ENCODE measurements around the gene PLEKHM3. TPM values are rescaled to one million over a fixed set of nuclear protein-coding genes. Genes with fewer than 3 reads are reported as not detected.

The PLEKHM3 gene
- total RNA-seq, 1 donor from 2014 or later = 6.8 TPM

- no peak overlapping the region for H3K4me3 Mint-ChIP-seq
- TF ChIP-seq, protein P1, sequence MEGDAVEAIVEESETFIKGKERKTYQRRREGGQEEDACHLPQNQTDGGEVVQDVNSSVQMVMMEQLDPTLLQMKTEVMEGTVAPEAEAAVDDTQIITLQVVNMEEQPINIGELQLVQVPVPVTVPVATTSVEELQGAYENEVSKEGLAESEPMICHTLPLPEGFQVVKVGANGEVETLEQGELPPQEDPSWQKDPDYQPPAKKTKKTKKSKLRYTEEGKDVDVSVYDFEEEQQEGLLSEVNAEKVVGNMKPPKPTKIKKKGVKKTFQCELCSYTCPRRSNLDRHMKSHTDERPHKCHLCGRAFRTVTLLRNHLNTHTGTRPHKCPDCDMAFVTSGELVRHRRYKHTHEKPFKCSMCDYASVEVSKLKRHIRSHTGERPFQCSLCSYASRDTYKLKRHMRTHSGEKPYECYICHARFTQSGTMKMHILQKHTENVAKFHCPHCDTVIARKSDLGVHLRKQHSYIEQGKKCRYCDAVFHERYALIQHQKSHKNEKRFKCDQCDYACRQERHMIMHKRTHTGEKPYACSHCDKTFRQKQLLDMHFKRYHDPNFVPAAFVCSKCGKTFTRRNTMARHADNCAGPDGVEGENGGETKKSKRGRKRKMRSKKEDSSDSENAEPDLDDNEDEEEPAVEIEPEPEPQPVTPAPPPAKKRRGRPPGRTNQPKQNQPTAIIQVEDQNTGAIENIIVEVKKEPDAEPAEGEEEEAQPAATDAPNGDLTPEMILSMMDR (conservative IDR thresholded peaks at IDR 0.05) = no peak
- H3K27ac Mint-ChIP-seq (ENCODE audit: unreplicated experiment) = no peak overlapping the region
- no peaks in the 10 kb centered on the region for H3K4me1 Mint-ChIP-seq
- no peaks in the 10 kb centered on the region for H3K9me3 Mint-ChIP-seq
- H3K36me3 Mint-ChIP-seq (ENCODE audit: low read depth) = no peaks in the 10 kb centered on the region
- H3K27me3 Mint-ChIP-seq (ENCODE audit: low read depth) = no peaks in the 10 kb centered on the region
- DNase-seq (ENCODE audit: low read depth, low spot score) = no peak
These were observed 149.7 kb downstream of the PLEKHM3 start for GRCh38 chr2:207875473-207876212.

GRCh38 chr2:207873794-207874193 is 151.5 kb downstream of the PLEKHM3 start:
- no peak for DNase-seq (ENCODE audit: low read depth, low spot score)
- TF ChIP-seq, protein P1 (conservative IDR thresholded peaks at IDR 0.05) = no peak
- Mint-ChIP-seq H3K4me3 (no peak overlapping the region), H3K9me3 (no peaks in the 10 kb centered on the region), H3K36me3 (ENCODE audit: low read depth) (no peaks in the 10 kb centered on the region), H3K4me1 (no peaks in the 10 kb centered on the region), H3K27me3 (ENCODE audit: low read depth) (no peaks in the 10 kb centered on the region), H3K27ac (ENCODE audit: unreplicated experiment) (no peak overlapping the region)

DNA sequence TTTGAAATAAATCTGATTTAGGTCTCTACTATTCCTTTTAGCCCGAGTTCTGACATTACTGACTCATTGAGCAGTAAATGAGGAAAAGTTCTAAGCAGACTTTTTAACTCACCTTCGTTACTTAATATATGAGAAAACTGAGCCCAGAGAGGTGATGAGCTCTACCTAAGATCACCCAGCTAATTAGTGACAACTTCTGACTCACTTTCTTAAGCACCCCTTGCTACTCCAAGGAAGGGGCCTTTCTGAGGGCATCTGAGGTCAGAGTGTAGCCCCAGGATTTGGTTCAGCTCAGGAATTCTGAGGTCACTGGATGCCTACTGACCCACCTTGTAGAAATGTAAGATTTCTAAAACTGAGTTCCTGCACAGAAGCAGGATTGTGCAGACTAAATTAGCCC is 153.4 kb downstream of the PLEKHM3 start:
- no peak for DNase-seq (ENCODE audit: low read depth, low spot score)
- Mint-ChIP-seq H3K27me3 (ENCODE audit: low read depth) (no peaks in the 10 kb centered on the region), H3K27ac (ENCODE audit: unreplicated experiment) (no peak overlapping the region), H3K4me3 (no peak overlapping the region), H3K36me3 (ENCODE audit: low read depth) (no peaks in the 10 kb centered on the region), H3K4me1 (peaks cover 5% of the 10 kb centered on the region), H3K9me3 (no peaks in the 10 kb centered on the region)
- TF ChIP-seq, protein P1 (conservative IDR thresholded peaks at IDR 0.05) = no peak

DNA sequence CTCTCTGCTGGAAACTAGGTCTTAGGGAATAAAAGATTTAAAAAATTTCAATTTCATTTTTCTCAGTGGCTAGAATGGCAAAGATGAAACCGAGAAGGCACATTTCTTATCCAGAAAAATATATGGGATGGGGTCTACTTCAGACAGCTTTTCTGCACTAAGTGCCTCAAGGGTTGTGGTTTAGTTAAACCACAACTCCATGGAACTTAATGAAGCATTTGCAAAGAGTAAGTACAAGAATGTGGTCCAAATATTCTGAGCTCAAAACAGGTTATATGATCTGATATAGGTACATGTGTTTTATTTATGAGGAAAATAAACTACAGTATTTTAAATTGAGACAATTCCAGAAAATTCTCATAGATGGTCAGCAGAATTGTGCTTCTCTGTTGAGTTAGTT is 153.8 kb downstream of the PLEKHM3 start:
- Mint-ChIP-seq H3K4me3 (no peak overlapping the region), H3K9me3 (no peaks in the 10 kb centered on the region), H3K36me3 (ENCODE audit: low read depth) (no peaks in the 10 kb centered on the region), H3K4me1 (peaks cover 6% of the 10 kb centered on the region), H3K27me3 (ENCODE audit: low read depth) (no peaks in the 10 kb centered on the region), H3K27ac (ENCODE audit: unreplicated experiment) (no peak overlapping the region)
- TF ChIP-seq, protein P1 (conservative IDR thresholded peaks at IDR 0.05) = no peak
- DNase-seq (ENCODE audit: low read depth, low spot score) = no peak

DNA sequence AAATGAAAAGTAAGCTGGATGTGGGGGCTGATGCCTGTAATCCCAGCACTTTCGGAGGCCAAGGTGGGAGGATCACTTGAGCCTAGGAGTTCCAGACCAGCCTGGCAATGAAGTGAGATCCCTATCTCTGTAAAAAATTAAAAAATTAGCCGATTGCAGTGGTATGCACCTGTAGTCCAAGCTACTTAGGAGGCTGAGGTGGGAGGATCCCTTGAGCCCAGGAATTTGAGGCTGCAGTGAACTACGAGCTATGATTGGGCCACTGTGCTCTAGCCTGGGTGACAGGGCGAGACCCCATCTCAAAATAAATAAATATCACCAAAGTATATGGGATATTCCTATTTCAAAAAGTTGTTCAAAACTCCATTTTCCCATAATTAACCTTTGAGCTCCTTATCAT is 154.5 kb downstream of the PLEKHM3 start:
- Mint-ChIP-seq H3K27ac (ENCODE audit: unreplicated experiment) (no peak overlapping the region), H3K36me3 (ENCODE audit: low read depth) (no peaks in the 10 kb centered on the region), H3K4me1 (peaks cover 6% of the 10 kb centered on the region), H3K27me3 (ENCODE audit: low read depth) (no peaks in the 10 kb centered on the region), H3K4me3 (no peak overlapping the region), H3K9me3 (no peaks in the 10 kb centered on the region)
- TF ChIP-seq, protein P1 (conservative IDR thresholded peaks at IDR 0.05) = no peak
- no peak for DNase-seq (ENCODE audit: low read depth, low spot score)

Data from neural crest cell (in vitro differentiated cells).